GM20000 (cell line): ENCODE data around the gene PKN1.
A peak's percentile ranks its signal among the peaks of the same experiment; 100 is the strongest.

Experiments used
- DNase-seq: peaks from one replicate; pipeline ENCODE4 v3.0.0; 2012; ENCODE audit warnings: low spot score
- CTCF ChIP-seq: IDR thresholded peaks from 2 replicates; pipeline ENCODE4 v1.5.1; 2012; ENCODE audit warnings: mild to moderate bottlenecking, control low read depth; ENCODE audit errors: extremely low read depth, missing control alignments

The PKN1 gene

GRCh38 chr19:14517840-14518505, 84.9 kb downstream of the PKN1 start, which contains the start of gene DNAJB1:
Gene DNAJB1, minus strand, starts transcription at chr19:14518397. Its CDS starts 48 bp downstream, at chr19:14518349.
- TF ChIP-seq CTCF: no peak
- DNase-seq: peak; percentile 97

- DNase-seq: no peak
- TF ChIP-seq CTCF: no peak
Observed at GRCh38 chr19:14519245-14519859, 86.2 kb downstream of the PKN1 start.

- no peak for DNase-seq
Observed at GRCh38 chr19:14519860-14520407, 86.8 kb downstream of the PKN1 start.

GRCh38 chr19:14520543-14520942, 87.4 kb downstream of the PKN1 start:
- TF ChIP-seq CTCF: no peak

More at GRCh38 chr19:14519860-14520407, 86.8 kb downstream of the PKN1 start:
- no peak for TF ChIP-seq CTCF

More at GRCh38 chr19:14520543-14520942, 87.4 kb downstream of the PKN1 start:
- no peak for DNase-seq
